ENCODE measurements around the gene PDE3B.

The PDE3B gene

DNA sequence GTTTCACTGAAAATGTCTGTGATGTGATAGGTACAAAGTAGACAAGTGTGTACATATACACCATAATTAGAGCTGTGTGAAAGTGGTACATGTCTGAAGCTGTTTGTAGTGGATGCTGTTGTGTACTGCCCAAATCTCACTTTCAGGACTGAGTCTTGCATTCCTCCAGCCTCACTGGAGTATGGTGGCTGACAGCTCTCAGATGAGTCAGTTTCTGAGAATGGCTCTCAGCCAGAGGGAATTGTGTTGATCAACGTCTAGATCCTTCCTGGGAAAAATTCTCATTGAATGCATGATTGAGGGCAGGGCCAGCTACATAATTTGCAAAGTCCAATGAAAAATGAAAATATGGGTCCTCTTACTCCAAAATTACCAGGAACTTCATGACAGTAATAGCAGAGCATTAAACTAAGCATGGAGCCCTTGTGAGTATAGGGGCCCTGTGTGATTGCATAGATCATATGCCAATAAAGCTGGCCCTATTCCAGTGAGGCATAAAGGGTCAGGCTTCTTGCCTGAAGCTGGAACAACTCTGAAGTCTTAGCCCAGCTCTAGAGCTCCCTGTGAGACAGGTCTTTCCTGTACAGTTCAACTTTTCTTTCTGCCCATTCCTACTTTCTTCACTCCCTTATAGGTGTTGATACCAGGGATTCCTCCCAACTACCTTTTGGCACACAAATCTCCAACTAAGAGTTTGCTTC is 259.2 kb downstream of the PDE3B start:
- no peak overlapping the region for H3K4me3 ChIP-seq (ENCODE audit: low read length)
- no peak overlapping the region for H4K8ac ChIP-seq (ENCODE audit: low read depth, low read length)
- DNase-seq, result peak; percentile 25
- H3K27me3 ChIP-seq (ENCODE audit: insufficient read depth, low read length, poor library complexity), result no peaks in the 10 kb centered on the region
- H4K5ac ChIP-seq (ENCODE audit: low read length), result no peak overlapping the region
- H3K79me2 ChIP-seq (ENCODE audit: control insufficient read depth, insufficient read depth, low read length), result no peaks in the 10 kb centered on the region
- no peak overlapping the region for H2AK5ac ChIP-seq (ENCODE audit: low read length)
- H3K36me3 ChIP-seq (ENCODE audit: control insufficient read depth, insufficient read depth, low read length), result no peaks in the 10 kb centered on the region
- no peaks in the 10 kb centered on the region for H3K79me1 ChIP-seq (ENCODE audit: low read length)
- H3K9ac ChIP-seq (ENCODE audit: low read length), result no peak overlapping the region
- no peak overlapping the region for H3K23ac ChIP-seq (ENCODE audit: low read length)
- no peak overlapping the region for H2BK120ac ChIP-seq (ENCODE audit: low read depth, low read length)
- no peaks in the 10 kb centered on the region for H3K4me1 ChIP-seq (ENCODE audit: control insufficient read depth, low read depth, low read length)
- no peak overlapping the region for H3K4ac ChIP-seq (ENCODE audit: low read depth, low read length)
- H3K27ac ChIP-seq (ENCODE audit: low read depth, low read length), result no peak overlapping the region
- no peak overlapping the region for H2BK15ac ChIP-seq (replicated peaks; ENCODE audit: low read depth)
- no CpG with 5 or more reads among the region's 1 CpG for WGBS (ENCODE audit: extremely low coverage, insufficient coverage, low lambda C conversion rate)
- H2BK5ac ChIP-seq (ENCODE audit: low read length), result no peak overlapping the region
- H3K18ac ChIP-seq (ENCODE audit: low read length), result no peak overlapping the region
- H3K4me2 ChIP-seq (ENCODE audit: low read length), result no peak overlapping the region
- H3K56ac ChIP-seq (ENCODE audit: low read length), result no peak overlapping the region

DNA sequence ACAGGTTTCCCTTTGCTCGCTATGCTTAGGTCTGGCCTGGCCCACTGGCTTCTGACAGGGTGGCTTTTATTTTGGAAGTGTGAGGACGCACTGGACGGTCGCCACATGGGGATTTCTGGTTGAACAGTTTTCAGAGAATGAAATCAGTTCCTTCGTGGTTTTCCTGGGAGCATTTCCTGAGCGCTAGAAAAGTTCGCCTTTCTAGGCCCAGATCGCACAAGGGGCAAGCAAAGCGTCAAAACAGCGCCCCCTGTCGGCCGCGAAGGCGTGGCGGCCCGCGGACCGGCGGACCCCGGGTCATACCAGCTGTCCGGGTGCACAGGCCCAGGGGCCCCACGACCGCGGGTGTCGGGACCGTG is 261.1 kb downstream of the PDE3B start:
- Histone ChIP-seq H3K4me2 (ENCODE audit: low read length) (no peak overlapping the region), H3K18ac (ENCODE audit: low read length) (peak overlapping the region; percentile 10), H3K23ac (ENCODE audit: low read length) (no peak overlapping the region), H4K5ac (ENCODE audit: low read length) (no peak overlapping the region), H3K27ac (ENCODE audit: low read depth, low read length) (no peak overlapping the region), H2BK15ac (replicated peaks; ENCODE audit: low read depth) (no peak overlapping the region), H3K4ac (ENCODE audit: low read depth, low read length) (no peak overlapping the region), H3K4me3 (ENCODE audit: low read length) (no peak overlapping the region), H2BK120ac (ENCODE audit: low read depth, low read length) (no peak overlapping the region), H3K36me3 (ENCODE audit: control insufficient read depth, insufficient read depth, low read length) (no peaks in the 10 kb centered on the region), H3K79me1 (ENCODE audit: low read length) (no peaks in the 10 kb centered on the region), H3K27me3 (ENCODE audit: insufficient read depth, low read length, poor library complexity) (no peaks in the 10 kb centered on the region), H3K4me1 (ENCODE audit: control insufficient read depth, low read depth, low read length) (no peaks in the 10 kb centered on the region), H3K9ac (ENCODE audit: low read length) (peak overlapping the region; percentile 72), H2BK5ac (ENCODE audit: low read length) (no peak overlapping the region), H4K8ac (ENCODE audit: low read depth, low read length) (no peak overlapping the region), H2AK5ac (ENCODE audit: low read length) (no peak overlapping the region), H3K79me2 (ENCODE audit: control insufficient read depth, insufficient read depth, low read length) (no peaks in the 10 kb centered on the region), H3K56ac (ENCODE audit: low read length) (peak overlapping the region; percentile 88)
- WGBS (ENCODE audit: extremely low coverage, insufficient coverage, low lambda C conversion rate), result no CpG with 5 or more reads among the region's 26 CpGs
- peak; percentile 75 for DNase-seq

DNA sequence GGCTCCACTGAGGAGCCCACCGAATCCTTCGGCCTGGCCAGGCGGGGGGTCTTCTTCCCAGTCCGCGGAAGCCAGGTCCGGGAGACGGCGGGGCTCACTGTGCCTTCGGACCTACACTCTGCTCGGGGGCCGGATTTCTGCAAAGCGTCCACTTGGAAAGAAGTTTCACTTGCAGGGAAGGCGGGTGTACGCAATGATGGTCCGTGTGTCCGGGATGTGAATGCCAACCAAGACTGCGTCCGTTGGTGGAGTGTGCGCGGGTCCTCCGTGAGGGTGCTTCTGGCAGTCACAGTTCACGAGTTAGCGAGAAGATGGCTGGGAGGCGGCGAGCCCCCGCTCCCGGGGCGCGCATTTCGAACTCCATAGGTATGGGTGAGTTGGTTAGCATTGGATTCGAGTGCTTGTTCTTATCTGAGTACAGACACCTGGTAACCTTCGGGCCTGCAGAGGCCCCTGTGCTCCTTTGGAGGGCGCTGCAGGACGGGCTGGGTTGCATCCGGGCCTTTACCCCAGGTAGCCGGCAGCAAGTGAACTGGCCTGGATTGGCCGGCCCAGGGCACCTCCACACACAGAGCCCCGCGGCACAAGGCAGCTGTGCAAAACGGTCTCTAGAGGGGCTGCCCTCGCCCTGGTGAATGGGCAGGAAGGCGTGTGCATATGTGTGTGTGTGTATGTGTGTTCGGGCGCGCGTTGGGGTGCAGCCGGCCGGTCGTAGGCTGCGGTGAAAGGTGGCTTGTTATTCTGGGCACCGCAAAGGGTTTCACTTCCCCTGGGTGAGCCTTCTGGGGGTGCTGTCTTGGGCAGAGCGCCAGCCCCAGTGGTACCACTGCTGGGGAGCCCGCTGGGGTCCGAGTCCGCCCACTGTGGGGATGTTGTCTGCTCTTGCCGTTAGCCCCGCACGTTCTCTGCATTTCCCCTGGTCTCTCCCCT is 261.8 kb downstream of the PDE3B start:
- Histone ChIP-seq H4K8ac (ENCODE audit: low read depth, low read length) (no peak overlapping the region), H3K27me3 (ENCODE audit: insufficient read depth, low read length, poor library complexity) (no peaks in the 10 kb centered on the region), H3K4me3 (ENCODE audit: low read length) (peak overlapping the region; percentile 38), H3K36me3 (ENCODE audit: control insufficient read depth, insufficient read depth, low read length) (no peaks in the 10 kb centered on the region), H3K4me1 (ENCODE audit: control insufficient read depth, low read depth, low read length) (no peaks in the 10 kb centered on the region), H3K9ac (ENCODE audit: low read length) (peak overlapping the region; percentile 72), H3K4me2 (ENCODE audit: low read length) (peak overlapping the region; percentile 47), H3K79me2 (ENCODE audit: control insufficient read depth, insufficient read depth, low read length) (no peaks in the 10 kb centered on the region), H3K18ac (ENCODE audit: low read length) (peak overlapping the region; percentile 10), H2AK5ac (ENCODE audit: low read length) (no peak overlapping the region), H4K5ac (ENCODE audit: low read length) (no peak overlapping the region), H3K79me1 (ENCODE audit: low read length) (no peaks in the 10 kb centered on the region), H2BK120ac (ENCODE audit: low read depth, low read length) (no peak overlapping the region), H2BK15ac (replicated peaks; ENCODE audit: low read depth) (no peak overlapping the region), H2BK5ac (ENCODE audit: low read length) (no peak overlapping the region), H3K56ac (ENCODE audit: low read length) (peak overlapping the region; percentile 88), H3K27ac (ENCODE audit: low read depth, low read length) (no peak overlapping the region), H3K4ac (ENCODE audit: low read depth, low read length) (no peak overlapping the region), H3K23ac (ENCODE audit: low read length) (no peak overlapping the region)
- no CpG with 5 or more reads among the region's 58 CpGs for WGBS (ENCODE audit: extremely low coverage, insufficient coverage, low lambda C conversion rate)
- peak; percentile 86 for DNase-seq

DNA sequence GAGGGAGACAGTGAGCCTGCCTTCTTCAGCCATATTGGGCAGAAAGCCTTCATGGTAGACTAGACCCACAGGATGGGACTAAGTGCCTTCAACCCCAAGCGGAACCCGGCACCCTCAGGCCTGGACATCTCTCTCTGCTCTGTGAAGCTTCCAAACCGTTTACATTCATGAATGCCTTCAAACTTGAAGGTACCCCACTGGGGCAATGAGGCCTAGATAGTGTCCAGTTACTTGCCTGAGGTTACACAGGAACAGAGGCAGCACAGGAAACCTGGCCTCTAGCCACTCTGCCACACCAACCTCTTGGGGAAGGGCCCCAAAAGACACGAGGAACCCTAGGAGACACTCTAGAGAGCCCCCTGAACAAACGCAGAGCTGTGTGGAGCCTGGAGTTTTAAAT is 263.0 kb downstream of the PDE3B start:
- no peak overlapping the region for H3K23ac ChIP-seq (ENCODE audit: low read length)
- H3K79me2 ChIP-seq (ENCODE audit: control insufficient read depth, insufficient read depth, low read length), result no peaks in the 10 kb centered on the region
- H2BK5ac ChIP-seq (ENCODE audit: low read length), result no peak overlapping the region
- no peak overlapping the region for H3K27ac ChIP-seq (ENCODE audit: low read depth, low read length)
- no peak overlapping the region for H3K9ac ChIP-seq (ENCODE audit: low read length)
- no peaks in the 10 kb centered on the region for H3K79me1 ChIP-seq (ENCODE audit: low read length)
- DNase-seq, result no peak
- no peak overlapping the region for H3K4me2 ChIP-seq (ENCODE audit: low read length)
- H4K5ac ChIP-seq (ENCODE audit: low read length), result no peak overlapping the region
- H3K4ac ChIP-seq (ENCODE audit: low read depth, low read length), result no peak overlapping the region
- no peak overlapping the region for H2BK15ac ChIP-seq (replicated peaks; ENCODE audit: low read depth)
- no peak overlapping the region for H3K18ac ChIP-seq (ENCODE audit: low read length)
- no peak overlapping the region for H2AK5ac ChIP-seq (ENCODE audit: low read length)
- H3K56ac ChIP-seq (ENCODE audit: low read length), result no peak overlapping the region
- H2BK120ac ChIP-seq (ENCODE audit: low read depth, low read length), result no peak overlapping the region
- no CpG with 5 or more reads among the region's 5 CpGs for WGBS (ENCODE audit: extremely low coverage, insufficient coverage, low lambda C conversion rate)
- H3K27me3 ChIP-seq (ENCODE audit: insufficient read depth, low read length, poor library complexity), result no peaks in the 10 kb centered on the region
- H3K4me3 ChIP-seq (ENCODE audit: low read length), result no peak overlapping the region
- no peak overlapping the region for H4K8ac ChIP-seq (ENCODE audit: low read depth, low read length)
- H3K4me1 ChIP-seq (ENCODE audit: control insufficient read depth, low read depth, low read length), result no peaks in the 10 kb centered on the region
- no peaks in the 10 kb centered on the region for H3K36me3 ChIP-seq (ENCODE audit: control insufficient read depth, insufficient read depth, low read length)

DNA sequence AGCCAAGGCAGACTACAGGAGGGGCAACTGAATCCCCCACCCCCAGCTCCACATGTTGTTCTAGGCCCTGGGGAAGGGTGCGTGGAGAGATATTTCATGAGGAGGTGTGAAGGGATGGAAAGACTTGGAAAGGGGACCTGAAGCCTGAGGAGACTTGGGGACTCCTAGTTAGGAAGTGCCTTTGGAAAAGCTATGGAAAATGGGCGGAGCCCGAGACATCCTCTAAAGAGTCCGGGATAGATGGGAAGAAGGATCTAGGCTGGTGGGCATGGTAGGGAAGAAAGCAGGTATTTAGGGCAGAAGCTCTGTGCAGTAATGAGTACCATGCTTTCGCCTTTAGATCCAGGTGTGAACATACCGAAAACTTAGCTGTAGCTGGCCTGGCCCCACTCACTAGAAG is 263.4 kb downstream of the PDE3B start:
- Histone ChIP-seq H3K27me3 (ENCODE audit: insufficient read depth, low read length, poor library complexity) (no peaks in the 10 kb centered on the region), H3K56ac (ENCODE audit: low read length) (no peak overlapping the region), H3K18ac (ENCODE audit: low read length) (no peak overlapping the region), H3K4me3 (ENCODE audit: low read length) (no peak overlapping the region), H2BK5ac (ENCODE audit: low read length) (no peak overlapping the region), H4K8ac (ENCODE audit: low read depth, low read length) (no peak overlapping the region), H2BK120ac (ENCODE audit: low read depth, low read length) (no peak overlapping the region), H3K9ac (ENCODE audit: low read length) (no peak overlapping the region), H2BK15ac (replicated peaks; ENCODE audit: low read depth) (no peak overlapping the region), H3K4me2 (ENCODE audit: low read length) (no peak overlapping the region), H3K4ac (ENCODE audit: low read depth, low read length) (no peak overlapping the region), H3K27ac (ENCODE audit: low read depth, low read length) (no peak overlapping the region), H4K5ac (ENCODE audit: low read length) (no peak overlapping the region), H3K36me3 (ENCODE audit: control insufficient read depth, insufficient read depth, low read length) (no peaks in the 10 kb centered on the region), H3K4me1 (ENCODE audit: control insufficient read depth, low read depth, low read length) (no peaks in the 10 kb centered on the region), H2AK5ac (ENCODE audit: low read length) (no peak overlapping the region), H3K79me1 (ENCODE audit: low read length) (no peaks in the 10 kb centered on the region), H3K79me2 (ENCODE audit: control insufficient read depth, insufficient read depth, low read length) (no peaks in the 10 kb centered on the region), H3K23ac (ENCODE audit: low read length) (no peak overlapping the region)
- no CpG with 5 or more reads among the region's 6 CpGs for WGBS (ENCODE audit: extremely low coverage, insufficient coverage, low lambda C conversion rate)
- no peak for DNase-seq

All from mesendoderm (in vitro differentiated cells).